NB4 (cell line): Measurements from ENCODE around the gene CUX1.

Experiments
- DNase-seq: peaks from one replicate; pipeline ENCODE4 v3.0.0; 2010; ENCODE audit warnings: low read depth
- H3K4me3 ChIP-seq: one replicate; pipeline ENCODE4 v1.5.1; 2011; ENCODE audit warnings: mild to moderate bottlenecking, low read depth, low read length, moderate library complexity
- CTCF ChIP-seq: IDR thresholded peaks from one replicate; pipeline ENCODE4 v1.5.1; 2012; ENCODE audit warnings: low read depth, low read length
- MAX ChIP-seq: IDR thresholded peaks from 2 replicates; pipeline ENCODE4 v1.6.1; 2011; ENCODE audit warnings: low read depth, low read length
- MYC ChIP-seq: IDR thresholded peaks from 2 replicates; pipeline ENCODE4 v1.6.1; 2011; ENCODE audit warnings: low read depth, low read length
- POLR2A ChIP-seq: IDR thresholded peaks from 2 replicates; pipeline ENCODE4 v1.6.1; 2011; ENCODE audit warnings: mild to moderate bottlenecking; ENCODE audit not compliant: insufficient read length; ENCODE audit errors: extremely low read depth

The CUX1 gene

GRCh38 chr7:102305414-102306268 lies 488.2 kb downstream of the CUX1 start:
- TF ChIP-seq POLR2A = no peak
- TF ChIP-seq CTCF = no peak
- TF ChIP-seq MAX = no peak
- no peak for TF ChIP-seq MYC
- no peak overlapping the region for H3K4me3 ChIP-seq
- DNase-seq = no peak

GRCh38 chr7:102306916-102307677 lies 489.7 kb downstream of the CUX1 start:
- TF ChIP-seq CTCF (no peak), MYC (no peak), POLR2A (no peak), MAX (0 out of 2 replicates have a peak, but pooled peaks have one; percentile 31)
- DNase-seq = peak; percentile 97
- peak overlapping the region; percentile 23 for H3K4me3 ChIP-seq

GRCh38 chr7:102310414-102310815 lies 493.0 kb downstream of the CUX1 start:
- no peak overlapping the region for H3K4me3 ChIP-seq
- TF ChIP-seq MAX = no peak
- TF ChIP-seq CTCF = no peak
- no peak for DNase-seq

DNA sequence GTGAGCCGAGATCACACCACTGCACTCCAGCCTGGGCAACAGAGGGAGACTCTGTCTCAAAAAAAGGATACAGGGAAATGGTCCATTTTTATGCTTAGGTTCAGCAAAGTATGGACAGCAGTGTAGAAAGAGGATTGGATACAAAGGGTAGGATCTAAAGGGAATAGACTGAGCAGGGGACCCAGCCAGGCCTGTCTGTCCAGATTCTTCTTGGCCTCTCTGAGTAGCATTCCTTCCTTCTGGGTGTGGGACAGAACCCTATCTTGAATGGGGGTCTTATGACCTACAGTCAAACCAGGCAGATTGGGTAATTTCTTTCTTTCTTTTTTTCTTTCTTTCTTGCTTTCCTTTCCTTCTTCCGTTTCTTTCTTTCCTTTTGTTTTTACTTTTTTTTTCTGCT lies 494.9 kb downstream of the CUX1 start:
- no peak overlapping the region for H3K4me3 ChIP-seq
- no peak for DNase-seq
- TF ChIP-seq MAX (no peak), POLR2A (no peak), MYC (no peak), CTCF (no peak)

- no peak overlapping the region for H3K4me3 ChIP-seq
- DNase-seq = no peak
- TF ChIP-seq MAX = no peak
- TF ChIP-seq MYC = no peak
- no peak for TF ChIP-seq CTCF
- TF ChIP-seq POLR2A = no peak
Measured at GRCh38 chr7:102313997-102314780, 496.8 kb downstream of the CUX1 start.
